ENCODE measurements around the gene TNFRSF12A.

DNA sequence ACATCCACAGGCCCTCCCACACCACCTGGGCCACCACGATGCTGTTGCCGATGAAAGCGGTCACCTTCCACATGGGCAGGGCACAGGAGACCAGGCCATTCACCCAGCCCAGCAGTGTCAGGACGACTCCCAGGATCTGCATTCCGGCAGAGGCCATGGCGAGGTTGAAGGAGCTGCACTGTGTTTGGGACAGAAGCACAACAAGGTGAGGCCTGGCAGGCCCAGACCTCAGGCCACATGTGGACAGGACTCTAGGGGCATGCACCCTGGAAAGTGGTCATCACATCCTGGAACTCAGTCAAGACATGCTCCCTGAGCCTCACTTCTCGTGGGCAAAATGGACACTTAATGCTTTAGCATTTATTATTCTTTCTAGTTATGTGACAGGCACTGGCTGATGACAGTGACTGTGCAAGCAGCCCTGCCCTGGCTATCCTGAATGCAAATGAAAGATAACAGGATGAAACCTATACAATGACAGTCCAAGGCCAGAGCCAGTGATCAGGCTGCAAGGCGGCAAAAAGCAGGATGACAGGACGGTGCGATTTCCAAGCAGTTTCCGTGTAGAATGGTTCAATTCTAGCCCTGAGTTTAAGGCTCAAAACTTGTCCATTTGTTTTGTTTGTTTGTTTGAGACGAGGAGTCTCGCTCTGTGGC lies 4.2 kb upstream of the TNFRSF12A start:
- TF ChIP-seq, protein P1, sequence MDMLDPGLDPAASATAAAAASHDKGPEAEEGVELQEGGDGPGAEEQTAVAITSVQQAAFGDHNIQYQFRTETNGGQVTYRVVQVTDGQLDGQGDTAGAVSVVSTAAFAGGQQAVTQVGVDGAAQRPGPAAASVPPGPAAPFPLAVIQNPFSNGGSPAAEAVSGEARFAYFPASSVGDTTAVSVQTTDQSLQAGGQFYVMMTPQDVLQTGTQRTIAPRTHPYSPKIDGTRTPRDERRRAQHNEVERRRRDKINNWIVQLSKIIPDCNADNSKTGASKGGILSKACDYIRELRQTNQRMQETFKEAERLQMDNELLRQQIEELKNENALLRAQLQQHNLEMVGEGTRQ (IDR thresholded peaks at IDR 0.05) = no peak
- TF ChIP-seq, protein P2, sequence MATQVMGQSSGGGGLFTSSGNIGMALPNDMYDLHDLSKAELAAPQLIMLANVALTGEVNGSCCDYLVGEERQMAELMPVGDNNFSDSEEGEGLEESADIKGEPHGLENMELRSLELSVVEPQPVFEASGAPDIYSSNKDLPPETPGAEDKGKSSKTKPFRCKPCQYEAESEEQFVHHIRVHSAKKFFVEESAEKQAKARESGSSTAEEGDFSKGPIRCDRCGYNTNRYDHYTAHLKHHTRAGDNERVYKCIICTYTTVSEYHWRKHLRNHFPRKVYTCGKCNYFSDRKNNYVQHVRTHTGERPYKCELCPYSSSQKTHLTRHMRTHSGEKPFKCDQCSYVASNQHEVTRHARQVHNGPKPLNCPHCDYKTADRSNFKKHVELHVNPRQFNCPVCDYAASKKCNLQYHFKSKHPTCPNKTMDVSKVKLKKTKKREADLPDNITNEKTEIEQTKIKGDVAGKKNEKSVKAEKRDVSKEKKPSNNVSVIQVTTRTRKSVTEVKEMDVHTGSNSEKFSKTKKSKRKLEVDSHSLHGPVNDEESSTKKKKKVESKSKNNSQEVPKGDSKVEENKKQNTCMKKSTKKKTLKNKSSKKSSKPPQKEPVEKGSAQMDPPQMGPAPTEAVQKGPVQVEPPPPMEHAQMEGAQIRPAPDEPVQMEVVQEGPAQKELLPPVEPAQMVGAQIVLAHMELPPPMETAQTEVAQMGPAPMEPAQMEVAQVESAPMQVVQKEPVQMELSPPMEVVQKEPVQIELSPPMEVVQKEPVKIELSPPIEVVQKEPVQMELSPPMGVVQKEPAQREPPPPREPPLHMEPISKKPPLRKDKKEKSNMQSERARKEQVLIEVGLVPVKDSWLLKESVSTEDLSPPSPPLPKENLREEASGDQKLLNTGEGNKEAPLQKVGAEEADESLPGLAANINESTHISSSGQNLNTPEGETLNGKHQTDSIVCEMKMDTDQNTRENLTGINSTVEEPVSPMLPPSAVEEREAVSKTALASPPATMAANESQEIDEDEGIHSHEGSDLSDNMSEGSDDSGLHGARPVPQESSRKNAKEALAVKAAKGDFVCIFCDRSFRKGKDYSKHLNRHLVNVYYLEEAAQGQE (IDR thresholded peaks at IDR 0.05) = no peak
- TF ChIP-seq, protein P3, sequence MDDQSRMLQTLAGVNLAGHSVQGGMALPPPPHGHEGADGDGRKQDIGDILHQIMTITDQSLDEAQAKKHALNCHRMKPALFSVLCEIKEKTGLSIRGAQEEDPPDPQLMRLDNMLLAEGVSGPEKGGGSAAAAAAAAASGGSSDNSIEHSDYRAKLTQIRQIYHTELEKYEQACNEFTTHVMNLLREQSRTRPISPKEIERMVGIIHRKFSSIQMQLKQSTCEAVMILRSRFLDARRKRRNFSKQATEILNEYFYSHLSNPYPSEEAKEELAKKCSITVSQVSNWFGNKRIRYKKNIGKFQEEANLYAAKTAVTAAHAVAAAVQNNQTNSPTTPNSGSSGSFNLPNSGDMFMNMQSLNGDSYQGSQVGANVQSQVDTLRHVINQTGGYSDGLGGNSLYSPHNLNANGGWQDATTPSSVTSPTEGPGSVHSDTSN (IDR thresholded peaks at IDR 0.05) = no peak
